H9 (cell line): ENCODE data around the gene TRMT1L. TPM values are rescaled to one million over a fixed set of nuclear protein-coding genes. Genes with fewer than 3 reads are reported as not detected.
"Not testable (repeated sequence)": the region's sequence is repeated elsewhere in the genome, so short reads cannot be mapped to it uniquely, and the experiment has no call there.

Experiments used
- DNase-seq: peaks from one replicate; pipeline ENCODE4 v3.0.0-alpha.2; 2017
- H2AFZ ChIP-seq: one replicate; pipeline ENCODE4 v1.6.1; 2013; ENCODE audit warnings: mild to moderate bottlenecking, low read length, control low read depth, moderate library complexity
- H2AK5ac ChIP-seq: 2 replicates; pipeline ENCODE4 v1.6.1; 2013; ENCODE audit warnings: low read length, control low read depth, mixed read lengths; ENCODE audit not compliant: insufficient read length
- H2BK120ac ChIP-seq: one replicate; pipeline ENCODE4 v1.6.1; 2013; ENCODE audit warnings: low read depth, mild to moderate bottlenecking, low read length, control low read depth, inconsistent platforms; ENCODE audit not compliant: poor library complexity, severe bottlenecking
- H2BK12ac ChIP-seq: 2 replicates; pipeline ENCODE4 v1.6.1; 2013; ENCODE audit warnings: low read length, control low read depth, mixed read lengths, low read depth; ENCODE audit not compliant: insufficient read length
- H2BK15ac ChIP-seq: 2 replicates; pipeline ENCODE4 v1.6.1; 2013; ENCODE audit warnings: low read depth, low read length, control low read depth
- H2BK20ac ChIP-seq: one replicate; pipeline ENCODE4 v1.6.1; 2013; ENCODE audit warnings: low read depth, mild to moderate bottlenecking, low read length, control low read depth, inconsistent platforms; ENCODE audit not compliant: poor library complexity, severe bottlenecking
- H2BK5ac ChIP-seq: 2 replicates; pipeline ENCODE4 v1.6.1; 2013; ENCODE audit warnings: low read length, control low read depth, mixed read lengths; ENCODE audit not compliant: insufficient read length
- H3K14ac ChIP-seq: 2 replicates; pipeline ENCODE4 v1.6.1; 2013; ENCODE audit warnings: low read length, control low read depth; ENCODE audit not compliant: insufficient read depth
- H3K18ac ChIP-seq: 2 replicates; pipeline ENCODE4 v1.6.1; 2013; ENCODE audit warnings: low read depth, mild to moderate bottlenecking, mixed read lengths, low read length, control low read depth; ENCODE audit not compliant: insufficient read length
- H3K23ac ChIP-seq: 2 replicates; pipeline ENCODE4 v1.6.1; 2013; ENCODE audit warnings: low read length, control low read depth, mixed read lengths, low read depth; ENCODE audit not compliant: insufficient read length
- H3K23me2 ChIP-seq: 2 replicates; pipeline ENCODE4 v1.6.1; 2013; ENCODE audit warnings: low read depth, mild to moderate bottlenecking, mixed read lengths, low read length, control low read depth; ENCODE audit not compliant: insufficient read length, poor library complexity, severe bottlenecking
- H3K27ac ChIP-seq: 2 replicates; pipeline ENCODE4 v1.5.1; 2013; ENCODE audit warnings: low read length, control low read depth, mixed read lengths, low read depth; ENCODE audit not compliant: insufficient read length
- H3K27me3 ChIP-seq: 2 replicates; pipeline ENCODE4 v1.6.1; 2013; ENCODE audit warnings: low read length, control low read depth, inconsistent platforms; ENCODE audit not compliant: insufficient read depth
- H3K4ac ChIP-seq: 2 replicates; pipeline ENCODE4 v1.6.1; 2013; ENCODE audit warnings: low read depth, mild to moderate bottlenecking, control low read depth, inconsistent platforms, low read length, moderate library complexity
- H3K4me1 ChIP-seq: 2 replicates; pipeline ENCODE4 v1.6.1; 2013; ENCODE audit warnings: low read length, control low read depth, inconsistent platforms; ENCODE audit not compliant: insufficient read depth
- H3K4me2 ChIP-seq: 2 replicates; pipeline ENCODE4 v1.6.1; 2013; ENCODE audit warnings: low read length, control low read depth, mixed read lengths; ENCODE audit not compliant: insufficient read length, insufficient read depth
- H3K56ac ChIP-seq: 2 replicates; pipeline ENCODE4 v1.6.1; 2013; ENCODE audit warnings: low read depth, mild to moderate bottlenecking, mixed read lengths, low read length, control low read depth; ENCODE audit not compliant: insufficient read length
- H3K79me1 ChIP-seq: 2 replicates; pipeline ENCODE4 v1.6.1; 2013; ENCODE audit warnings: low read depth, mild to moderate bottlenecking, moderate library complexity, low read length, control low read depth, inconsistent platforms; ENCODE audit not compliant: insufficient read depth, poor library complexity, severe bottlenecking
- H3K79me2 ChIP-seq: 2 replicates; pipeline ENCODE4 v1.6.1; 2013; ENCODE audit warnings: low read length, control low read depth, inconsistent platforms; ENCODE audit not compliant: insufficient read depth
- H3K9ac ChIP-seq: 2 replicates; pipeline ENCODE4 v1.6.1; 2013; ENCODE audit warnings: low read length, control low read depth, mixed read lengths; ENCODE audit not compliant: insufficient read length; ENCODE audit errors: extremely low read depth
- H3K9me3 ChIP-seq: one replicate; pipeline ENCODE4 v1.6.1; 2013; ENCODE audit warnings: low read depth, low read length, inconsistent platforms; ENCODE audit not compliant: control insufficient read depth
- H3T11ph ChIP-seq: one replicate; pipeline ENCODE4 v1.6.1; 2013; ENCODE audit warnings: mild to moderate bottlenecking, low read length, control low read depth, inconsistent platforms
- H4K20me1 ChIP-seq: one replicate; pipeline ENCODE4 v1.6.1; 2013; ENCODE audit not compliant: control insufficient read depth, insufficient read length, insufficient read depth
- H4K5ac ChIP-seq: 2 replicates; pipeline ENCODE4 v1.6.1; 2013; ENCODE audit warnings: low read depth, mild to moderate bottlenecking, mixed read lengths, low read length, control low read depth; ENCODE audit not compliant: insufficient read length
- H4K8ac ChIP-seq: replicated peaks from 2 replicates; pipeline ENCODE4 v1.6.1; 2013; ENCODE audit warnings: low read length, control low read depth, mixed read lengths, low read depth; ENCODE audit not compliant: insufficient read length
- H4K91ac ChIP-seq: 2 replicates; pipeline ENCODE4 v1.6.1; 2013; ENCODE audit warnings: low read depth, mild to moderate bottlenecking, moderate library complexity, mixed read lengths, low read length, control low read depth; ENCODE audit not compliant: insufficient read length
- H3K27ac Mint-ChIP-seq, 3 experiments: 2 replicates in 2 of 3; 3 replicates in 1 of 3; pipeline ENCODE4 v1.8.0; 2020 to 2021; ENCODE audit warnings: mixed read lengths in 3 of 3, mild to moderate bottlenecking in 1 of 3, moderate library complexity in 1 of 3
- H3K27me3 Mint-ChIP-seq: 2 replicates; pipeline ENCODE4 v1.8.0; 2021; ENCODE audit warnings: low read depth, mild to moderate bottlenecking, moderate library complexity, mixed read lengths
- H3K36me3 Mint-ChIP-seq, 3 experiments: 2 replicates in 2 of 3; 3 replicates in 1 of 3; pipeline ENCODE4 v1.8.0; 2020 to 2021; ENCODE audit warnings: low read depth in 3 of 3, mixed read lengths in 3 of 3; ENCODE audit not compliant: insufficient read depth in 1 of 3
- H3K4me1 Mint-ChIP-seq, 2 experiments: 2 replicates each; pipeline ENCODE4 v1.8.0; 2020; ENCODE audit warnings: mixed read lengths in 2 of 2
- H3K4me3 Mint-ChIP-seq, 2 experiments: 2 replicates in 1 of 2; 3 replicates in 1 of 2; pipeline ENCODE4 v1.8.0; 2020 to 2021; ENCODE audit warnings: mild to moderate bottlenecking in 2 of 2, mixed read lengths in 2 of 2, moderate library complexity in 1 of 2
- H3K9me3 Mint-ChIP-seq, 2 experiments: 2 replicates in 1 of 2; 3 replicates in 1 of 2; pipeline ENCODE4 v1.8.0; 2020; ENCODE audit warnings: mild to moderate bottlenecking in 2 of 2, mixed read lengths in 2 of 2, moderate library complexity in 1 of 2
- WGBS: extraction: QIAGEN DNeasy Blood & Tissue Kit; methylation state at CpG from one replicate; pipeline ENCODE4 v1.1.7; 2013; ENCODE audit warnings: missing lambda C conversion rate, low lambda C conversion rate, mixed read lengths; ENCODE audit not compliant: insufficient read length; ENCODE audit errors: extremely low coverage; 5-methylcytosine and 5-hydroxymethylcytosine counted together
- total RNA-seq: library from RNA; stranded (reverse); gene quantifications from 2 replicates; pipeline ENCODE4 v1.2.1, GENCODE V29; 2021
- TF ChIP-seq, protein P1 (sequence below): fragments of 200-600 bp; sonication (generic); conservative IDR thresholded peaks from 3 replicates; pipeline ENCODE4 v1.8.0; 2021; ENCODE audit warnings: antibody characterized with exemption, mild to moderate bottlenecking

The TRMT1L gene
- total RNA-seq, 1 experiment from 2014 or later = 17.9 TPM

DNA sequence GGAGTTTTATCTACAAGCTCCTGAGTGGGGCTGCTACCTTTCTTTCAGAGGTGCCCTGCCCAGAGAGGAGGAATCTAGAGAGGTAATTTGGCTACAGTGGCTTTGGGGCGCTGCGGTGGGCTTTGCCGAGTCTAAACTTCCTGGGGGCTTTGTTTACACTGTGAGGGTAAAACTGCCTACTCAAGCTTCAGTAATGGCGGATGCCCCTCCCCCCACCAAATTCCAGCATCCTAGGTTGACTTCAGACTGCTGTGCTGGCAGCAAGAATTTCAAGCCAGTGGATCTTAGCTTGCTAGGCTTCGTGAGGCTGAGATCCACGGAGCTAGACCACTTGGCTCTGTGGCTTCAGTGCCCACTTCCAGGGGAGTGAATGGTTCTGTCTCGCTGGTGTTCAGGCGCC, 44.1 kb upstream of the TRMT1L start:
- Histone ChIP-seq H4K8ac (no peak overlapping the region), H3K9me3 (no peaks in the 10 kb centered on the region), H3K14ac (no peak overlapping the region), H2BK5ac (no peak overlapping the region), H2AK5ac (no peak overlapping the region), H4K5ac (no peak overlapping the region), H3K23ac (no peak overlapping the region), H2BK12ac (no peak overlapping the region), H3T11ph (no peak overlapping the region), H4K20me1 (no peaks in the 10 kb centered on the region), H3K23me2 (no peaks in the 10 kb centered on the region), H3K4me2 (no peak overlapping the region), H2AFZ (no peak overlapping the region), H3K4ac (no peak overlapping the region), H3K18ac (no peak overlapping the region), H3K4me1 (no peaks in the 10 kb centered on the region), H2BK15ac (no peak overlapping the region), H3K79me1 (no peaks in the 10 kb centered on the region), H2BK20ac (no peak overlapping the region), H3K27ac (no peak overlapping the region), H3K79me2 (no peaks in the 10 kb centered on the region), H4K91ac (no peak overlapping the region), H3K56ac (no peak overlapping the region), H3K9ac (no peak overlapping the region), H3K27me3 (no peaks in the 10 kb centered on the region), H2BK120ac (no peak overlapping the region)
- H3K4me3 Mint-ChIP-seq = no peak overlapping the region
- H3K27me3 Mint-ChIP-seq = no peaks in the 10 kb centered on the region
- H3K27ac Mint-ChIP-seq = peak overlapping the region in 1 of 3 experiments; percentile 21; a peak in 4 of 7 replicates
- H3K9me3 Mint-ChIP-seq = peaks cover 21 to 26% of the 10 kb centered on the region in 2 experiments
- WGBS = no CpG with 5 or more reads among the region's 8 CpGs
- H3K4me1 Mint-ChIP-seq = peaks cover 8 to 9% of the 10 kb centered on the region in 2 experiments; a peak in 1 of 4 replicates
- H3K36me3 Mint-ChIP-seq = peaks cover 18 to 35% (median 32%) of the 10 kb centered on the region in 3 experiments
- TF ChIP-seq, protein P1, sequence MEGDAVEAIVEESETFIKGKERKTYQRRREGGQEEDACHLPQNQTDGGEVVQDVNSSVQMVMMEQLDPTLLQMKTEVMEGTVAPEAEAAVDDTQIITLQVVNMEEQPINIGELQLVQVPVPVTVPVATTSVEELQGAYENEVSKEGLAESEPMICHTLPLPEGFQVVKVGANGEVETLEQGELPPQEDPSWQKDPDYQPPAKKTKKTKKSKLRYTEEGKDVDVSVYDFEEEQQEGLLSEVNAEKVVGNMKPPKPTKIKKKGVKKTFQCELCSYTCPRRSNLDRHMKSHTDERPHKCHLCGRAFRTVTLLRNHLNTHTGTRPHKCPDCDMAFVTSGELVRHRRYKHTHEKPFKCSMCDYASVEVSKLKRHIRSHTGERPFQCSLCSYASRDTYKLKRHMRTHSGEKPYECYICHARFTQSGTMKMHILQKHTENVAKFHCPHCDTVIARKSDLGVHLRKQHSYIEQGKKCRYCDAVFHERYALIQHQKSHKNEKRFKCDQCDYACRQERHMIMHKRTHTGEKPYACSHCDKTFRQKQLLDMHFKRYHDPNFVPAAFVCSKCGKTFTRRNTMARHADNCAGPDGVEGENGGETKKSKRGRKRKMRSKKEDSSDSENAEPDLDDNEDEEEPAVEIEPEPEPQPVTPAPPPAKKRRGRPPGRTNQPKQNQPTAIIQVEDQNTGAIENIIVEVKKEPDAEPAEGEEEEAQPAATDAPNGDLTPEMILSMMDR = no peak
- peak; percentile 28 for DNase-seq

DNA sequence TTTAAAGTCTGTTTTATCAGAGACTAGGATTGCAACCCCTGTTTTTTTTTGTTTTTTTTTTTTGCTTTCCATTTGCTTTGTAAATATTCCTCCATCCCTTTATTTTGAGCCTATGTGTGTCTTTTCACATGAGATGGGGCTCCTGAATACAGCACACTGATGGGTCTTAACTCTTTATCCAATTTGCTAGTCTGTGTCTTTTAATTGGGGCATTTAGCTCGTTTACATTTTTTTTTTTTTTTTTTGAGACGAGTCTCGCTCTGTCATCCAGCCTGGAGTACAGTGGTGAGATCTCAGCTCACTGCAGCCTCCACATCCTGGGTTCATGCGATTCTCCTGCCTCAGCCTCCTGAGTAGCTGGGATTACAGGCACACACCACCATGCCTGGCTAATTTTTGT, 42.0 kb upstream of the TRMT1L start:
- H3K14ac ChIP-seq, H3K18ac ChIP-seq, H4K8ac ChIP-seq, H3K9me3 ChIP-seq, H3K79me1 ChIP-seq, DNase-seq, H3K23ac ChIP-seq, H2BK12ac ChIP-seq, H4K91ac ChIP-seq, H3T11ph ChIP-seq, H4K20me1 ChIP-seq, H2AFZ ChIP-seq, H3K27ac ChIP-seq, H2BK15ac ChIP-seq, H3K9ac ChIP-seq, H2BK20ac ChIP-seq, H4K5ac ChIP-seq, H3K4me2 ChIP-seq, H3K4me1 ChIP-seq, H3K56ac ChIP-seq, H3K4ac ChIP-seq, H3K79me2 ChIP-seq, H2BK120ac ChIP-seq, H3K27ac Mint-ChIP-seq, H3K27me3 Mint-ChIP-seq, H3K4me3 Mint-ChIP-seq, H3K4me1 Mint-ChIP-seq, H3K27me3 ChIP-seq, H2BK5ac ChIP-seq, H2AK5ac ChIP-seq, H3K23me2 ChIP-seq: not testable (repeated sequence)
- no CpG with 5 or more reads among the region's 4 CpGs for WGBS
- Mint-ChIP-seq H3K9me3 (peaks cover 21 to 26% of the 10 kb centered on the region in 2 experiments), H3K36me3 (peaks cover 20 to 35% (median 33%) of the 10 kb centered on the region in 3 experiments)
